ENCODE data around the gene THUMPD3. TPM values are rescaled to one million over a fixed set of nuclear protein-coding genes. Genes with fewer than 3 reads are reported as not detected.
A peak's percentile ranks its signal among the peaks of the same experiment; 100 is the strongest.

The THUMPD3 gene
- polyA plus RNA-seq, 3 donors, result 47.0 to 70.4 (median 60.0) TPM

- peak; percentile 99 for DNase-seq
Measured at GRCh38 chr3:9396632-9397331, 33.9 kb downstream of the THUMPD3 start.

- peak; percentile 97 for DNase-seq
Measured at GRCh38 chr3:9397332-9397905, 34.6 kb downstream of the THUMPD3 start, which contains the start of gene SETD5. Gene SETD5, plus strand, starts transcription at chr3:9397615. Its CDS starts 31,324 bp downstream, at chr3:9428939.

- no peak for DNase-seq
Measured at GRCh38 chr3:9397906-9398699, 35.2 kb downstream of the THUMPD3 start.

- DNase-seq, result no peak
Measured at GRCh38 chr3:9398700-9399336, 36.0 kb downstream of the THUMPD3 start.

- DNase-seq, result no peak
Measured at GRCh38 chr3:9399337-9399703, 36.5 kb downstream of the THUMPD3 start.

GRCh38 chr3:9399746-9400145 is 36.9 kb downstream of the THUMPD3 start:
- DNase-seq, result peak; percentile 86

GRCh38 chr3:9400616-9401015 is 37.8 kb downstream of the THUMPD3 start:
- no peak for DNase-seq

GRCh38 chr3:9401986-9402385 is 39.1 kb downstream of the THUMPD3 start:
- no peak for DNase-seq

- DNase-seq, result no peak
Measured at GRCh38 chr3:9402410-9403228, 39.8 kb downstream of the THUMPD3 start.

- DNase-seq, result no peak
Measured at GRCh38 chr3:9403463-9403862, 40.6 kb downstream of the THUMPD3 start.

GRCh38 chr3:9404680-9405079 is 41.8 kb downstream of the THUMPD3 start:
- DNase-seq, result no peak

GRCh38 chr3:9405756-9406155 is 42.9 kb downstream of the THUMPD3 start:
- DNase-seq, result no peak

GRCh38 chr3:9406856-9407626 is 44.2 kb downstream of the THUMPD3 start:
- no peak for DNase-seq

GRCh38 chr3:9408061-9408460 is 45.2 kb downstream of the THUMPD3 start:
- DNase-seq, result no peak

- no peak for DNase-seq
Measured at GRCh38 chr3:9408546-9408945, 45.7 kb downstream of the THUMPD3 start.

GRCh38 chr3:9409981-9410854 is 47.4 kb downstream of the THUMPD3 start:
- DNase-seq, result no peak

GRCh38 chr3:9411302-9411701 is 48.4 kb downstream of the THUMPD3 start:
- DNase-seq, result no peak

- no peak for DNase-seq
Measured at GRCh38 chr3:9412293-9412692, 49.4 kb downstream of the THUMPD3 start.

GRCh38 chr3:9414826-9415225 is 52.0 kb downstream of the THUMPD3 start:
- DNase-seq, result no peak
